Mucosa of rectum (tissue), 2 donors: ENCODE data around the gene HPRT1.
"Not testable (repeated sequence)": the region's sequence is repeated elsewhere in the genome, so short reads cannot be mapped to it uniquely, and the experiment has no call there.

Experiments used
- H3K27ac ChIP-seq, 2 donors: one replicate each; pipeline ENCODE4 v1.7.0; 2013; ENCODE audit warnings: inconsistent platforms in 2 of 2, low read depth in 2 of 2, low read length in 2 of 2
- H3K27me3 ChIP-seq, 2 donors: one replicate each; pipeline ENCODE4 v1.7.0; 2013; ENCODE audit warnings: low read length in 2 of 2; ENCODE audit not compliant: control insufficient read depth in 2 of 2, insufficient read depth in 2 of 2
- H3K36me3 ChIP-seq, 2 donors: one replicate each; pipeline ENCODE4 v1.7.0; 2013; ENCODE audit warnings: low read length in 2 of 2; ENCODE audit not compliant: control insufficient read depth in 2 of 2, insufficient read depth in 2 of 2
- H3K4me1 ChIP-seq, 2 donors: one replicate each; pipeline ENCODE4 v1.7.0; 2013; ENCODE audit warnings: low read length in 2 of 2, mild to moderate bottlenecking in 1 of 2; ENCODE audit not compliant: control insufficient read depth in 2 of 2, insufficient read depth in 2 of 2
- H3K4me3 ChIP-seq, 2 donors: one replicate each; pipeline ENCODE4 v1.7.0; 2013; ENCODE audit warnings: low read length in 2 of 2
- H3K9ac ChIP-seq, 2 donors: one replicate each; pipeline ENCODE4 v1.7.0; 2013; ENCODE audit warnings: low read length in 2 of 2, low read depth in 1 of 2, mild to moderate bottlenecking in 1 of 2
- H3K9me3 ChIP-seq, 2 donors: one replicate each; pipeline ENCODE4 v1.7.0; 2013; ENCODE audit warnings: low read length in 2 of 2; ENCODE audit not compliant: control insufficient read depth in 2 of 2
- donor health status: healthy.
- donor health status: Normal muscosa, but diverticular disease.

HPRT1 gene

DNA sequence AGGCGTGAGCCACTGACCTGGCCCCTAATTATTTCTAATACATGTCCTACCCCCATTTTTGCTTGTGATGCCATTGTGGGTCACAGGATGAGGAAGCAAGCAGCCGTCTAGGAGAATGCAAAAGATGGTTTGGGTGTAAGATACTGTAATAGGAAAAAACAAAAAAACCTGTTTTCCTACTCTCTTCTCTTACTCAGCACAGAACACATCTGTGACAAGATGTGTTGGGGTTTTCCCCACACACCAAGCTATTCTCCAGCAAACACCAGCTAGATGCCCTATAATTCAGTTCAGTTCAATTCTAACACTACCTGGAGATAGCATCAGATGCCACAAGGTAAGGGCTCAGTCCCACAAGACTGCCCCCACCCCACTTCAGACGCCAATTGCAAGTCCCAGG, 15.3 kb upstream of the HPRT1 start:
- no peaks in the 10 kb centered on the region for H3K4me1 ChIP-seq
- H3K9me3 ChIP-seq, result no peaks in the 10 kb centered on the region
- no peaks in the 10 kb centered on the region for H3K27me3 ChIP-seq
- H3K27ac ChIP-seq, result no peak overlapping the region
- H3K4me3 ChIP-seq, result no peak overlapping the region
- no peak overlapping the region for H3K9ac ChIP-seq
- H3K36me3 ChIP-seq, result no peaks in the 10 kb centered on the region

DNA sequence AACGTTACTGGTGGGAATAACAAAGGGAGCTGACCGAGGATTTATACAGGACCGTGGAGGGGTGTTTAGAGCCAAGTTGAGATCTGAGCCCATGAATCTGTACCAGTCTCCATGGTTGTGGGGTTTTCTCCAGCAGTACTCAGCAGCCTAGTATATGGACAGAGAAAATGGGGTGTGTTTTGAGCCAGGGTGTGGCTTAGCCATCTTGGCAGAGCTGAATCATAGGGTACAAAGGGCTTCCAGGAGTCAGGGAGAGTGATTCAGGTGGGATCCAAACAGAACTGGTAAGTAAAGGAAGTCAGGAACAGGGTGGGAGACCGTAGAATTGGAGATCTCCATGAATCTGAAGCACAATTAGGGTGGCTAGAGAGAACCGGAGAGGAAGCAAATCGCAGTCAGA, 7.4 kb upstream of the HPRT1 start:
- no peaks in the 10 kb centered on the region for H3K36me3 ChIP-seq
- no peak overlapping the region for H3K27ac ChIP-seq
- no peak overlapping the region for H3K4me3 ChIP-seq
- peaks cover 0 to 10% of the 10 kb centered on the region in 2 donors for H3K4me1 ChIP-seq
- H3K9ac ChIP-seq, result no peak overlapping the region
- no peaks in the 10 kb centered on the region for H3K9me3 ChIP-seq
- H3K27me3 ChIP-seq, result no peaks in the 10 kb centered on the region

DNA sequence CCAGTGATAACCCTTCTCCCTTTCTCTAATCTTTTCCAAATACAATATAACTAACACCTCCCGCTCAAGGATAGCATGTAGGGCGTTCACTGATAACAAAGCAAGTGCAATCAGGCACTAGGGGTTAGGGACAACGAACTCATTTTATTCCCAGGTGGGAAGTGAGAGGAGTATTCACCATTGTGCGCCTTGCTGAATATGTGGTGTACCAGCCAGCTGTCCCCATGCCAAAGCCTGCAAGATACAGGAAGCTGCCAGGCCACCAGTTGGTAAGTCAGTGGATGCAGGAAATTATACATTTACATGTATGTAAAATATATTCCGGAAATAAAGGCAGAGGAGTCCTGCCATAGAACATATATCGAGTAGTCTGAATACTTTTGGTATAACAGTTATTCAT, 6.3 kb upstream of the HPRT1 start:
- peak overlapping the region in 1 of 2 donors; percentile 6 for H3K27ac ChIP-seq
- no peaks in the 10 kb centered on the region for H3K9me3 ChIP-seq
- H3K4me3 ChIP-seq, result no peak overlapping the region
- H3K9ac ChIP-seq, result no peak overlapping the region
- no peaks in the 10 kb centered on the region for H3K27me3 ChIP-seq
- no peaks in the 10 kb centered on the region for H3K36me3 ChIP-seq
- H3K4me1 ChIP-seq, result peaks cover 0 to 10% of the 10 kb centered on the region in 2 donors

DNA sequence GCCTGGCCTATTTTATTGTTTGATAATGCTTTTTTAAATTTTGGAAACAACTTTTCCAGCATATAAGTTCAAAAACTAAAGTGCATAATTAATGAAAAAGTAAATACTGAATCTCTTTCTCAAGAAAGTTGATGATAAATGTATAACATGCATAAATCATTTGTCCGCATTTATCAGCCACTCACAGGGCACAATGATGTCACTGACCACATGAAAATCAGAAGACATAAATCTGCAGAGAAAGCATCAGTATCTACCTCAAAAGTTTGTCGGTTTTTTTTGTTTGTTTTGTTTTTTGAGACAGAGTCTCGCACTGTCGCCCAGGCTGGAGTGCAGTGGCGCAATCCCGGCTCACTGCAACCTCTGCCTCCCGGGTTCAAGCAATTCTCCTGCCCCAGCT, 5.5 kb upstream of the HPRT1 start:
- Histone ChIP-seq H3K4me3 (no peak overlapping the region), H3K27ac (no peak overlapping the region), H3K36me3 (no peaks in the 10 kb centered on the region), H3K9ac (no peak overlapping the region), H3K9me3 (no peaks in the 10 kb centered on the region), H3K4me1 (peaks cover under 1 to 10% of the 10 kb centered on the region in 2 donors), H3K27me3 (no peaks in the 10 kb centered on the region)

DNA sequence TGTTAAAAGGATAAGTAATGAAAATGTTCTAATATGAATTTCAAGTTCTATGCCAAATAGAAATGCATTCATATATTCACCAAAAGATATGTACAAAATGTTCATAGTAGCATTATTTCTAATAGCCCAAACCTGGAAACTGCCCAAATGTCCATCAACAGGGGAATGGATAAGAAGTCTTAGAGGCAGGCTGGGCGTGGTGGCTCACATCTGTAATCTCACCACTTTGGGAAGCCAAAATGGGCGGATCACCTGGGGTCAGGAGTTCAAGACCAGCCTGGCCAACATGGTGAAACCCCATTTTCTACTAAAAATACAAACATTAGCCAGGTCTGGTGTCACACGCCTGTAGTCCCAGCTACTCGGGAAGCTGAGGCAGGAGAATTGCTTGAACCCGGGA, 2.3 kb upstream of the HPRT1 start:
- Histone ChIP-seq H3K4me1 (peaks cover 2 to 6% of the 10 kb centered on the region in 2 donors), H3K27me3 (no peaks in the 10 kb centered on the region), H3K36me3 (no peaks in the 10 kb centered on the region), H3K9me3 (no peaks in the 10 kb centered on the region), H3K27ac (no peak overlapping the region), H3K9ac (no peak overlapping the region), H3K4me3 (no peak overlapping the region)

DNA sequence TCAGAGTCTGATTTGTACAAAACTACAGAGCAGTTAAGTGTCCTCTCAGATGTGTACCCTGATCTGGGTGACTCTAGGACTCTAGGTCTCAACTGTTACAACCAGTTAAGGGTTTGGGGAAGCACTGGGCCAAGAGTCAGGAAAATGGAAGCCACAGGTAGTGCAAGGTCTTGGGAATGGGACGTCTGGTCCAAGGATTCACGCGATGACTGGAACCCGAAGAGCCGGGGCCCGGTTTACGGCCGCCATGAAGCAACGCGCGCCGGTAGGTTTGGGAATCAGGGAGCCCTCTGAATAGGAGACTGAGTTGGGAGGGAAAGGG, 321 bp upstream of the HPRT1 start:
- Histone ChIP-seq H3K9ac (peak overlapping the region; percentile 60 to 62), H3K9me3 (no peaks in the 10 kb centered on the region), H3K36me3 (no peaks in the 10 kb centered on the region), H3K27me3 (no peaks in the 10 kb centered on the region), H3K4me3 (peak overlapping the region; percentile 67), H3K27ac (peak overlapping the region; percentile 47 to 63), H3K4me1 (peaks cover 0 to 2% of the 10 kb centered on the region in 2 donors)

DNA sequence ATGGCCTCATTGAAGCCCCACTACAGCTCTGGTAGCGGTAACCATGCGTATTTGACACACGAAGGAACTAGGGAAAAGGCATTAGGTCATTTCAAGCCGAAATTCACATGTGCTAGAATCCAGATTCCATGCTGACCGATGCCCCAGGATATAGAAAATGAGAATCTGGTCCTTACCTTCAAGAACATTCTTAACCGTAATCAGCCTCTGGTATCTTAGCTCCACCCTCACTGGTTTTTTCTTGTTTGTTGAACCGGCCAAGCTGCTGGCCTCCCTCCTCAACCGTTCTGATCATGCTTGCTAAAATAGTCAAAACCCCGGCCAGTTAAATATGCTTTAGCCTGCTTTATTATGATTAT, 876 bp downstream of the HPRT1 start:
- Histone ChIP-seq H3K36me3 (no peaks in the 10 kb centered on the region), H3K27me3 (no peaks in the 10 kb centered on the region), H3K9me3 (no peaks in the 10 kb centered on the region), H3K9ac (no peak overlapping the region), H3K4me1 (peaks cover 0 to 2% of the 10 kb centered on the region in 2 donors), H3K27ac (no peak overlapping the region), H3K4me3 (peak overlapping the region; percentile 47 to 64)

DNA sequence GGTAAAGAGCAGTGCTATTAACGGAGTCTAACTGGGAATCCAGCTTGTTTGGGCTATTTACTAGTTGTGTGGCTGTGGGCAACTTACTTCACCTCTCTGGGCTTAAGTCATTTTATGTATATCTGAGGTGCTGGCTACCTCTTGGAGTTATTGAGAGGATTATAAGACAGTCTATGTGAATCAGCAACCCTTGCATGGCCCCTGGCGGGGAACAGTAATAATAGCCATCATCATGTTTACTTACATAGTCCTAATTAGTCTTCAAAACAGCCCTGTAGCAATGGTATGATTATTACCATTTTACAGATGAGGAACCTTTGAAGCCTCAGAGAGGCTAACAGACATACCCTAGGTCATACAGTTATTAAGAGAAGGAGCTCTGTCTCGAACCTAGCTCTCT, 1.5 kb downstream of the HPRT1 start:
- Histone ChIP-seq H3K27me3 (no peaks in the 10 kb centered on the region), H3K36me3 (no peaks in the 10 kb centered on the region), H3K9me3 (no peaks in the 10 kb centered on the region), H3K4me1 (peaks cover 0 to 2% of the 10 kb centered on the region in 2 donors), H3K4me3 (peak overlapping the region in 1 of 2 donors; percentile 64), H3K27ac (no peak overlapping the region), H3K9ac (no peak overlapping the region)

DNA sequence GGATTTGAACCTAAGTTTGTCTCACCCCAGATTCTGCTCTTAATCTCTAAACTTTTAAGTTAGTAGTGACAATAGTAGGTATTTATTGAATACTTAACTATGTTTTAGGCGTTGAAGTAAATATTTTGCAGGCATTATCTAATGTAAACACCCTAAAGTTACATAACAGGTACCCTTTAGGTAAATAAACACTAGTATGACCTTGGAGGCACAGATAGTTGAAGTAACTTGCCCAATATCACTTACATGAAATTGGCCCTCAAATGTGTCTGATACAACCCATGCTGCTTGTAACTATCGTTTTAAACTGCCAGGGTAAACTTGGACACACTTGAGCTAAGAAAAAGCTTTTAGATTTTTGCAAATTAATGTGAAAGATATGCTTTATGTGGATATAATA, 3.0 kb downstream of the HPRT1 start:
- Histone ChIP-seq H3K4me1 (peaks cover 0 to 2% of the 10 kb centered on the region in 2 donors), H3K9me3 (no peaks in the 10 kb centered on the region), H3K27ac (no peak overlapping the region), H3K27me3 (no peaks in the 10 kb centered on the region), H3K4me3 (no peak overlapping the region), H3K9ac (no peak overlapping the region), H3K36me3 (no peaks in the 10 kb centered on the region)

DNA sequence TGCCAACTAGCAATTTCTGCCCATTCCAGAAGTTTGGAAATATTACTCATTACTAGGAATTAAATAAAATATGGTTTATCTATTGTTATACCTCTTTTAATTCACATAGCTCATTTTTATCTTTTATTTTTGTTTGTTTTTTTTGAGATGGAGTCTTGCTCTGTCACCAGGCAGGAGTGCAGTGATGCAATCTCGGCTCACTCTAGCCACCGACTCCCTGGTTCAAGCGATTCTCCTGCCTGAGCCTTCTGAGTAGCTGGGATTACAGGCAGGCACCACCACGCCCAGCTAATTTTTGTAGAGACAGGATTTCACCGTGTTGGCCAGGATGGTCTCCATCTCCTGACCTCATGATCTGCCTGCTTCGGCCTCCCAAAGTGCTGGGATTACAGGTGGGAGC, 4.5 kb downstream of the HPRT1 start:
- not testable (repeated sequence) for H3K9me3 ChIP-seq, H3K36me3 ChIP-seq, H3K27ac ChIP-seq, H3K9ac ChIP-seq, H3K4me1 ChIP-seq, H3K4me3 ChIP-seq, H3K27me3 ChIP-seq

- no peak overlapping the region for H3K27ac ChIP-seq
- H3K4me3 ChIP-seq, result no peak overlapping the region
- no peaks in the 10 kb centered on the region for H3K4me1 ChIP-seq
- no peaks in the 10 kb centered on the region for H3K36me3 ChIP-seq
- H3K9ac ChIP-seq, result no peak overlapping the region
- no peaks in the 10 kb centered on the region for H3K27me3 ChIP-seq
- H3K9me3 ChIP-seq, result no peaks in the 10 kb centered on the region
Observed at GRCh38 chrX:134469486-134469885, 9.5 kb downstream of the HPRT1 start.
